GM12875 (cell line): Measurements from ENCODE around the gene CDH13.

Experiments
- H3K4me3 ChIP-seq: one replicate; pipeline ENCODE4 v1.5.1; 2011; ENCODE audit warnings: low read depth, low read length, control low read depth
- CTCF ChIP-seq: IDR thresholded peaks from 2 replicates; pipeline ENCODE4 v1.5.1; 2011; ENCODE audit warnings: low read depth, mild to moderate bottlenecking, control low read depth, inconsistent platforms, low read length, moderate library complexity, borderline replicate concordance; ENCODE audit not compliant: insufficient read depth

CDH13 gene

GRCh38 chr16:82943371-82943770 is 316.6 kb downstream of the CDH13 start:
- TF ChIP-seq CTCF, result no peak
- H3K4me3 ChIP-seq, result no peak overlapping the region

- no peak for TF ChIP-seq CTCF
- no peak overlapping the region for H3K4me3 ChIP-seq
Measured at GRCh38 chr16:82945420-82946101, 318.8 kb downstream of the CDH13 start.

- H3K4me3 ChIP-seq, result no peak overlapping the region
- no peak for TF ChIP-seq CTCF
Measured at GRCh38 chr16:82947698-82948097, 320.9 kb downstream of the CDH13 start.

- no peak overlapping the region for H3K4me3 ChIP-seq
- TF ChIP-seq CTCF, result no peak
Measured at GRCh38 chr16:82949016-82949415, 322.2 kb downstream of the CDH13 start.

- no peak overlapping the region for H3K4me3 ChIP-seq
- TF ChIP-seq CTCF, result no peak
Measured at GRCh38 chr16:82953517-82953916, 326.7 kb downstream of the CDH13 start.

- H3K4me3 ChIP-seq, result no peak overlapping the region
- no peak for TF ChIP-seq CTCF
Measured at GRCh38 chr16:82954224-82954929, 327.6 kb downstream of the CDH13 start.
